ENCODE measurements around the gene KDM4C.
"Not testable (repeated sequence)": the region's sequence is repeated elsewhere in the genome, so short reads cannot be mapped to it uniquely, and the experiment has no call there.

Gene KDM4C

DNA sequence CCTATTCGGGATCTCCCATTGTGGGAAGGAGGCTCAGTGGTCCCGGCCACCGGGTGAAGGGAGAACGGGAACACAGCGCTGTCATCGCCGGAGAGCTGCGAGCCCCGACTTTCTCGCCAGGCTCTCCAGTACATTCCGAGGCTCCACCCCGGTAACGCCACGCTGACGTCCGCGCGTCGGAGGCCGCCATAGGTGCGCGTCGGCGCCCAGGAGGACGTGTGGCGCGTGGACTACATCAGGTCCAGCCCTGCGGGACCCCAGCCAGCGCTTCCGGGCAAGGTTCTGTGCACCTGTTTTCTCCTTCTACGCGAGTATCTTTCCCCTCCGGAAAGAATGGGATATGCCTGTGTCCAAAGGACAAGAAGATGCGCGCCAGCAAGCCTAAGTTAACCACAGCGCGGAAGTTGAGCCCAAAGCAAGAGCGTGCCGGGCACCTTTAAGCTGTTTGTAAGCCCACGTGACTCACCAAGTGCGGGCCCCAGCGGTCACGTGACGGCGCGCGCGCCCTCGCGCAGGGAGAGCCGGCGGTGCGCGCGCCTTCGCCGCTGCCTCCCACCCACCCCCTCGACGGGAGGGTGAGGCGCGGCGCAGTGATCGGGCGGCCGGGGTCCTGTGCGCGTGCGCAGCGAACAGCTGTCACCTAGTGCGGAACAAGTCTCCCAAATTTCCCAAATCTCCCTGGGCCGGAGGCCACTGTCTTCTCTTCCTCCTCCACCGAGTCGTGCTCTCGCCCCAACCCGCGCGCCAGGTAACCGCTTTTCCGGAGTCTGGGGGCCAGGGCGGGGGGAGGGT lies at the start of gene KDM4C:
Gene KDM4C (plus strand): TSS at position 518 of the 792 bp plus-strand sequence. CDS start 35,016 bp downstream, outside the sequence.
- peak; percentile 92 to 94 for DNase-seq

DNA sequence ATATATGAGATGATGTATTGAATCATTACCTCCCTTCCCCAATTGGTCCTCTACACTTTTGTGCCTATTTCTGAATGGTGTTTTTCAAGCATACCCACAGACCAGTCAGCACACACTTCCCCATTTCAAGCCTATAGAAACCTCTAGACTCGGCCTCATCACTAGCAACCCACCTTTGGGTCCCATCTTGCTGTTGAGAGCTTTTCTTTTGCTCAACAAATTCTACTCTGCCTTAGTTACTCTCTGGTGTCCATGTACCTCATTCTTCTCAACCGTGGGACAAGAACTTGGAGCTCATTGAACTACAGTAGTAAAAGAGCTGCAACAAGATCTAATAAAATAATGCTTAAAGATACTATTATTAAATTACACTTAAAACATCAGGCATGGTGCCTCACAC lies 49.0 kb upstream of the KDM4C start:
- no peak for DNase-seq

DNA sequence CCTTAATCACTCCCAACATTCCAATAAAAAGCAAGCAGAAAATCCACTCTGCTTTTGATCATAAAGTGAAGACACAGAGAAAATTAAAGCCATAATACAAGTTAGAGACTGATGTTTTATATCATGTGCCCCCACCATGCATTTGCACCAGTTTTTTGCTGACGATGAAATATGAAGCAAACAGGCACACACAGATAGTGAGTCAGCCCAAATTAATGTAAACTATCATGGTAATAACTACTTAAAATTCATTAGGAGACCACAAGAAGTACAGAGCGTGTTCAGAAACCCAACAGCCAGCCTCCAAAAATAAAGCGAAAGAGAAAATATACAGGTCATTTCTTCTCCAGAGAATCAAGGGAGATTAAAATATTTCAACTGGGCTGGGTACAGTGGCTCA lies 46.4 kb upstream of the KDM4C start:
- DNase-seq = no peak

DNA sequence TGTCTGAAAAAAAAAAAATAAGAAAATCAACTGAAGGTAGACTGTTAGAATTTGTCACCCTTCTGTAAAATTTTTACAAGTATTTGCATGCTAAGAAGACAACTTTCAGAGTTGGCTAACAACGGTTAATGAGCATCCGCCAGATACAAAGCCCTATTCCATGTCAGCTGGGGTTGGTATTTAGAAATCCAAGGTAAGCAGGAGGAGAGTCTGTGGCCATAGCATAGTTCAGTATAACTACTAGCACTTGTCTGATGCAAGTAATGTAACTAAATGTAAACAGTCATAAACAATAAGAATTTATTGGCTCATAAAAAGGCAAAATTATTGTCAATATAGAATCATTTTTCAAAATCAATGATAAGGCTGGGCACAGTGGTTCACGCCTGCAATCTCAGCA lies 45.7 kb upstream of the KDM4C start:
- DNase-seq = no peak

DNA sequence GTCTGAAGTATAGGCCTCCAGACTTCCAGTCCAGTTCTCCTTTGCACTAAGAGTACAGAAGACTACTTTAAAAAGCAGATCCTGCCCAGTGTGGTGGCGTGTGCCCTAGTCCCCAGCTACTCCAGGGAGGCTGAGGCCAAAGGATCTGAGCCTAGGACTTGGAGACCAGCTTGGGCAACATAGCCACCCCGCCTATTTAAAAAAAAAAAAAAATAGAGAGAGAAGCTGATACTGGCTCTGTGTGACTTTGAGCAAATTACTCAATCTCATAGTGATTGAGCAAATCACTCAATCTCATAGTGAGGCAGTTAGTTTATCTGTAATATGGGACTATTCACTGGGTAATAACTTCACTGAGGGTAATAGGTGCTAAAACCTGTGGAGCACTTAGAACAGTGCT lies 43.6 kb upstream of the KDM4C start:
- no peak for DNase-seq

DNA sequence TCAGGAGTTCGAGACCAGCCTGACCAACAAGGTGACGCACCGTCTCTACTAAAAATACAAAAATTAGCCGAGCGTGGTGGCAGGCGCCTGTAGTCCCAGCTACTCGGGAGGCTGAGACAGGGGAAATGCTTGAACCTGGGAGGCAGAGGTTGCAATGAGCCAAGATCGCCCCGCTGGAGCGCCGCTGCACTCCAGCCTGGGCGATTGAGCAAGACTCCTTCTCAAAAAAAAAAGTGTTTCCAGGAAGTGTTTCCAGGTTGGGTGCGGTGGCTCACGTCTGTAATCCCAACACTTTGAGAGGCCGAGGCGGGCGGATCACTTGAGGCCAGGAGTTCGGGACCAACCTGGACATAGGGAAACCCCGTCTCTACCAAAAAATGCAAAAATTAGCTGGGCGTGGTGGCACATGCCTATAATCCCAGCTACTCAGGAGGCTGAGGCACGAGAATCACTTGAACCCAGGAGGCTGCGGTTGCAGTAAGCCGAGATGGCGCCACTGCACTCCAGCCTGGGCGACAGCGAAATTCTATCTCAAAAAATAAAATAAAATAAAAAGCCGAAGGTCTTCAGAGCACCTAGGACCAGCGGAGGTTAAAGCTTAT lies 42.5 kb upstream of the KDM4C start:
- DNase-seq = not testable (repeated sequence)

DNA sequence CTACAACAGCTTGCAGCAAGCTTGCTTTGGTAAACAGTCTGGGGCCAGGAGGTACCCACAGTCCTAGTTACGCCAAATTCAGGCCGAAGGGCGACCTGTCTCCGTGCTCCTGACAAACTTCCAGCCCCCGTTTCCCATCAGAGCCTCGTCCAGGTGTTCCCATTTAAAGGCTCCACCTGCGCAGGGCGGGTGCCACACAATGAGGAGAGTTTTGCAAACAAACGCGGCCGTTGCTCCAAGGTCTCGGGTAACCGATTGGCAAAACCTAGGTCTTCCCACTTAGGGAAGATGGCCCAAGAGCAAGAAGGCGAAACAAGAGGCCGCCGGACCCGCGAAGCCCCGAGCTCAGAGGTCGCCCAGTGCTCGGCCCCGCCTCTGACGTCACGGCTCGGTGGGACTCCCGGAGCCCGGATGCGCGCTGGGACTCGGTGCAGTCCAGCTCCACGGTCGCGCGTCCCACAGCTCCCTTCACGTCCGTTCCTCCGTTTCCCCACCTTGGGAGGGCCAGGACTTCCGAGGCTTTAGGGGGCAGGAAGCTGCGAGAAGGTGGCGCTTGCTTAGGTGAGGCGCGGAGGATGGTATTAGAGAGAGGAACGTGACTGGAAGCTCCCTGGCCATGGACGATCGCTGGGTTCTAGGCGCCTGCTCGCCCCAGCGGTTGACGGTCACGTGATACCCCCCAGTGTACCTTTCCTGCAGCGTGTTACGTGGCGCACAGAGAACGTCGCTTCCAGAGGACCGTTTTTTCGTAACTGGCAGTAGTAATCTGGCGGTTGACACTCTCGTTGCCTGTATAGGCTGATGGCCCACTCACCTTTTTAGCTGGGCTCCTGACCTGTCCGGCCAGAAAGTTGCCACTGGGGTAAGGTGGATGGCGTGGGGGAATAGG lies 41.8 kb upstream of the KDM4C start:
- peak; percentile 66 to 69 for DNase-seq

DNA sequence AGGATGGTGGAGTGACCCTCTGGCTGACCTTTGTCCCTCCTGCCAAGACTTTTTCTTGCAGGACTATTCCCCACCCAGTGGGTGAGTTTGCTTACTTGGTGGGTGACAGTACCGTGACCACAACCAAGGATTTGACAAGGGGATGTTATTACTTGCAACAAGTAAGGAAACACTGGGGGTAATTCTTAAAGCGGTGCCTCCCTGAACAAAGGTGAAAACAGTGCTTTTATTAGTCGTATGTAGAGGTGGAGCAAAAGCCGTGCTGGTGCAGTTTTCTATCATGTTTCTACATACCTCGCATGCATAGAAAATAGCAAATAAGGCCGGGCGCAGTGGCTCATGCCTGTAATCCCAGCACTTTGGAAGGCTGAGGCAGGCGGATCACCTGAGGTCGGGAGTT lies 41.0 kb upstream of the KDM4C start:
- no peak for DNase-seq

DNA sequence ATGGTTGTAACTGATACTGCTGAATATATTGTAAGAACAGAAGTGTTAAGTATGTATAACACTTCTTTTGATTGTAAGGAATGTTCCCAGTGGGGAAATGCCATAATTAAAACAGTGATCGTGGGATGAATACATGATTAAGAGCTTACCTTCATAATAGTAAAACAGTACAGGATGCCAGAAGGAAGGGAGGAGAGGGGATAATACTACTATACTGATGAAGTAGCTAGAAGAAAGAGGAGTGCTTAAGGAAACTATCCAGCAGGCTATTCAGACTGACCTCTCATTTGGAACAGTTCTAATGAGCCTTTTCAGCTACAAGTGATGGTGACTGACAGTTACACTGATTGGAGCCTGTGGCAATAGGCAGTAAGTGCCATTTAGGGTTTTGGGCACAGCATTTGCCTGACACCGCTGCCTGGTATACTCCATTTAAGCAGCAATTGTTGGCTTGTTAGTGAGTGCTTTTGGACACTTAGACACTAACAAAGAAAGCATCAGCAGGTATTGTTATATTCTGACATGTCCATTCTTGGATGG lies 33.8 kb upstream of the KDM4C start:
- DNase-seq = no peak

DNA sequence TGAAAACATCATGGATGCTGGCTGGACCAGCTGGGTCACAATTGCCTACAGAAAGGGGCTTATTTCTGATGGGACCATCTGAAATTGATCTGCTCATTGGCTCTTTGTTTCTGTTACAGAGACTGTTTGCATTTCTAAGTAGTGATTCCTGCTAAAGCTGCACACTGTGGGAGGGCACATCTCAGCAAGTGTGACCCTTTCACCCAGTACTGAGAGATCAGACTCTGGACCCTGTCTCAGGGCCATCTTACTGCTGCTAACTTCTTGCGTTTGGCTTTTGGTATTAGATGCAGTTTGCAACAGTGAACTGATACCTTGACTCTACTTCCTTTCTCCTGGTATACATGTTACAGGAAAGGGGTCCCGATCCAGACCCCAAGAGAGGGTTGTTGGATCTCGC lies 24.5 kb upstream of the KDM4C start:
- DNase-seq = no peak

DNA sequence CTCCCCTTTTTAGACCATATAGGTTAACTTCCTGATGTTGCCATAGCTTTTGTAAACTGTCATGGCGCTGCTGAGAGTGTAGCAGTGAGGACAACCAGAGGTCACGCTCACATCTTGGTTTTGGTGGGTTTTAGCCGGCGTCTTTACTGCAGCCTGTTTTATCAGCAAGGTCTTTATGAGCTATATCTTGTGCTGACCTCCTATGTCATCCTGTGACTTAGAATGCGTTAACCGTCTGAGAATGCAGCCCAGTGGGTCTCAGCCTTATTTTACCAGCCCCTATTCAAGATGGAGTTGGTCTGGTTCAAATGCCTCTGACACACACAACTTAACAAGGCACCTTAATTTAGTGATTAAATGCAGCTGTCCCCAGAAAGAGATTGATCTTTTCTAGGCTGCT lies 23.9 kb upstream of the KDM4C start:
- no peak for DNase-seq

DNA sequence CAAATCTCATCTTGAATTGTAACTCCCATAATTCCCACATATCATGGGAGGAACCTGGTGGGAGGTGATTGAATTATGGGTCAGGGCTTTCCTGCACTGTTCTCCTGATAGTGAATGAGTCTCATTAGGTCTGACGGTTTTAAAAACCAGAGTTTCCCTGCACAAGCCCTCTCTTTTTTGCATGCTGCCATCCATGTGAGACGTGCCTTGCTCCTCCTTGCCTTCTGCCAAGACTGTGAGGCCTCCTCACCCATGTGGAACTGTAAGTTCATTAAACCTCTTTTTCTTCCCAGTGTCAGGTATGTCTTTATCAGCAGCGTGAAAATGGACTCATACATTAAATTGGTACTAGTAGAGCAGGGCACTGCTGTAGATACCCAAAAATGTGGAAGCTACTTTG lies 22.4 kb upstream of the KDM4C start:
- DNase-seq = no peak

DNA sequence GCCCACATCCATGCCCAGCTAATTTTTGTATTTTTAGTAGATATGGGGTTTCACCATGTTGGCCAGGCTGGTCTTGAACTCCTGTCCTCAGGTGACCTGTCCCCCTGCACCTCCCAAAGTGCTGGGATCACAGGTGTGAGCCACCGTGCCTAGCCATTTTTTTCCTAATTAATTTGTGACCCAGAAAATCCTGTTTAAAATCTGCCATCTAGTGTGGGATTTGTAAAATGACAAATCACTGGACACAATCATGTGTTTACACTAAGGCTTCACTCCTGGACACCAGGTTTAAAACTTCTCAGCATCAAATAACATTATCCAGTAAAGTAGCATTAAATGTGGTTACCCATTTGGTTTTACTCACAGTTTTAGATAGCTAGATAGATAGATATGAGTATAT lies 18.6 kb upstream of the KDM4C start:
- no peak for DNase-seq

DNA sequence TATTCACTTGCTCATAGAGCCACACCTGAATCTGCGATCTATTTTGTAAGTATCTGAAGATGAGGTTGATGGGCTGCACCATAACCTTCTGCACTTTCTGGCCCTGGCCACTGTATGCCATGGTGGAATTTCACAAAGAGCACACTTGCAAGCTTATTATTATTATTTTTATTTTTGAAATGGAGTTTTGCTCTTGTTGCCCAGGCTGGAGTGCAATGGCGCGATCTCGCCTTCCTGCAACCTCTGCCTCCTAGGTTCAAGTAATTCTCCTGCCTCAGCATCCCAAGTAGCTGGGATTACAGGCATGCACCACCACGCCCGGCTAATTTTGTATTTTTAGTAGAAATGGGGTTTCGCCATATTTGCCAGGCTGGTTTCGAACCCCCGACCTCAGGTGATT lies 8.9 kb upstream of the KDM4C start:
- DNase-seq = not testable (repeated sequence)

DNA sequence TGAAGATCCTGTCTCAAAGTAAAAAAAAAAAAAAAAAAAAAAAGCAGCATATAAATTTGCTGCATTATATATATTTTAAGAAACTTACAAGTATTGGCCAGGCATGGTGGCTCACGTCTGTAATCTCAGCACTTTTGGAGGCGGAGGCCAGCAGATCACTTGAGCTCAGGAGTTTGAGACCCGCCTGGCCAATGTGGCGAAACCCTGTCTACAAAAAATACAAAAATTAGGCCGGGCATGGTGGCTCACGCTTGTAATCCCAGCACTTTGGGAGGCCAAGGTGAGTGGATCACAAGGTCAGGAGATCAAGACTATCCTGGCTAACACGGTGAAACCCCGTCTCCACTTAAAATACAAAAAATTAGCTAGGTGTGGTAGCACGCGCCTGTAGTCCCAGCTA lies 2.9 kb upstream of the KDM4C start:
- not testable (repeated sequence) for DNase-seq

DNA sequence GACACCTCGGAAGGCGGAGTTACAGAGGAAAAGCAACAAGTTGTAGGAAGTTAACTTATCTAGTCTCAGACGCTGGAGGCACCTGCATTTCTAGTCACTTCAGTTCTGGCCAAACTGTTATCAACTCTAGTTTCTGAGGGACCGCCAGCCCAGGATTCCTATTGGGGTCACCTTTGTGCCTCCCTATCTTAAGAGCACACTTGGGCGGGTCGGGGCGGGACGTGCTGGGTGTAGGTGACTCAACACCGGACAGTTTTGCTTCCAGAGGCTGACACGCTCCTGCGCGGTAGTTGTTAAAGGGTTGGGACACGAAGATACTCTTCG lies 679 bp upstream of the KDM4C start:
- DNase-seq = peak; percentile 68 to 73

DNA sequence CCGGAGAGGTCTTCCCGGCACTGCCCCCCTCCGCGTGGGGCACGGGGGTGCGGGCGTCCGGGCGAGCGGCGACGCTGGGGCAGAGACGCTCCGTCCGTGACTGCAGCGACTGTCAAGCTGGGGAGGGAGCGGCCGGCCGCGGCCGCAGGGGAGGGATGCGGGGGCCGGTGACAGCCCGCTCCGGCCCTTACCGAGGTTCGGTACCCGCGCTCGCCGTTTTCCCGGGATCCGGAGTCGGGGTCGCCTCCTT lies 400 bp downstream of the KDM4C start:
- DNase-seq = no peak

DNA sequence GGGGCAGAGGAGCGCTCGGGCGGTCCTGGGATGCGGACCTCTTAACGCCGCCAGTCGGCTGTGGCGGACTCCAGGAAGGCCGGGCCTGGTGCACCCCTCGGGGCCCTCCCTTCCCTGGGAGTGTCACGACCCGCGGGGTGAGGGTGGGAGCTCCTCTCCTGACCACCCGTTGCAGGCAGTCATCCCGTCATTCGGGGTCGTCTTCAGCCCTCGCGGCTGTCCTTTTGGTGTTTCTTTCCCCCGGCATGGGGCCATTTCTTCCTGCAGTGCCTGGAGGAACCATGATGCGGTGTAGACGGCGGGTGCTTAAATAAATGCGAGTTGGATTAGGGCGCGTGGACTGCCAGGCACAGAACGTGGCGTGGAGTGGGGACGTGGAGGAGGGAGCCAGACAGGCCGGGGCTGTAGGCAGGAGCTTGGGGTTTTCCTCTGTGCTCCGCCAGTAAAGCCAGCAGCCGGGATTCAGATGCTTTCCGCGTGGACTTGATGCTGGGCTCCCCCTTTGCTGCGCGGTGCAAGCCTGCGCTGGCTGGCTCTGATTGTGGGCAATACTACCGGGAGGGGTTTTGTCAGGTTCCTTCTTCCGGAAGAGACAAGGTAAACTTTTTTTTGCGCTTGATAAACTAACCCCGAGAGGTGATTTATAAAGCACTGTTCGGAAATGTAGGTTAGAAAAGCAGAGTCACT lies 868 bp downstream of the KDM4C start:
- peak; percentile 39 to 42 for DNase-seq

DNA sequence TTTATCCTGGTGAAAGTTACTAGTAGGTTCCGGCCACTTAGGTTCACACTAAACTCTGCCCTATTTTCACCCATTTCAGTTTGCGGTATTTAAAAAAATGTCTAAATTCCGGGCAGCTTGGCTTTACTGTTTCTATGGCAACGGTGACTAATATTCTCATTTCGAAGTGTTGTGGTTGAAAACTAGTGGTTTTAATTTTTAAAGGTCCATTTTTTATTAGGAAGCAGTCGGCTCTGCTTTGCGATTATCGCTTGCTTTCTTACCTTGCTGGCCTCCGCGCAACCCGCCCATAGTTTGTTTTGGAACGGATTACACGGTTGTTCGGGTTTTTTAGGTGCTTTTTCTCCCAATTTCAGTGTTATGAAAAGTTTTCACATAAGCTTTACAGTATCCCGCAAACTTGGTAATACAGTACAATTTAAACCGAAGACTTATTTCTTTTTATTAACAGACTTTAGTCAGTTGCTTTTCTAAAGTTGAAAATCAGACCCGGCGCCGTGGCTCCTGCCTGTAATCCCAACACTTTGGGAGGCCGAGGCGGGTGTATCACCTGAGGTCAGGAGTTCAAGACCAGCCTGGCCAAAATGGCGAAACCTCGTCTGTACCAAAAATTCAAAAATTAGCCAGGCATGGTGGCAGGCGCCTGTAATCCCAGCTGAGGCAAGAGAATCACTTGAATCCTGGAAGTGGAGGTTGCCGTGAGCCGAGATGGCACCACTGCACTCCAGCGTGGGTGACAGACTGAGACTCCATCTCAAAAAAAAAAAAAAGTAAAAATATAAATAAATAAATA lies 1.6 kb downstream of the KDM4C start:
- peak; percentile 7 to 15 for DNase-seq

DNA sequence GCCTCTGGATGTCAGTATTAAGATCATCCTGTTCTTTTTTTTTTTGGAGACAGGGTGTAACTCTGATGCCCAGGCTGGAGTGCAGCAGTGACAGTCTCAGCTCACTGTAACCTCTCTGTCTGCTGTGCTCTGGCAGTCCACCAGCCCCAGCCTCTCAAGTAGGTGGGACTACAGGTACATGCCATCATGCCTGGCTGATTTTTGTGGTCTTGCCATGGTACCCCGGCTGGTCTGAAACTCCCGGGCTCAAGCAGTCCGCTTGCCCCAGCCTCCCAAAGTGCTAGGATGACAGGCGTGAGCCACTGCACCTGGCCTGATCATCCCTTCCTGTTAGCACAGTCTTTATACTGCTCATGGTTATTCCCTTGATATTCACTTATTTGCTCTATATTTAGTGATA lies 3.5 kb downstream of the KDM4C start:
- DNase-seq = no peak

DNA sequence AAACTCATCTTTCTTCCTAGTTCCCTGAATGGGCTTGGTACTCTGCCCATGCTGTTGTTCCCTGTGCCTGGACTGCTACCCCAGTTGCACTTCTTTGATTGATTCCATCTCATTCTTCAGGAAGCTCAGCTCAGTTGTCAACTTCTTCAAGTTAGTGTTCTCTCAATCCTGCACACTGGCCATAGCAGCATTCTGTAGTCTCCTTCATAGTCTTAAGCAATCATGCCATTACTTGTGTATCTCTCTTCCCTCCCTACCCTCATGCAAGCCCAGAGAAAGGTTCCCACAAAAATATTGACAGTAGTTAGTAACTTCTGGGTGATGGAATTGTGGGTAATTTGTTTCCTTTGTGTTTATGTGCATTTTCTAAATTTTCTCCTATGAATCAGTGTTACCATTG lies 5.5 kb downstream of the KDM4C start:
- DNase-seq = no peak

DNA sequence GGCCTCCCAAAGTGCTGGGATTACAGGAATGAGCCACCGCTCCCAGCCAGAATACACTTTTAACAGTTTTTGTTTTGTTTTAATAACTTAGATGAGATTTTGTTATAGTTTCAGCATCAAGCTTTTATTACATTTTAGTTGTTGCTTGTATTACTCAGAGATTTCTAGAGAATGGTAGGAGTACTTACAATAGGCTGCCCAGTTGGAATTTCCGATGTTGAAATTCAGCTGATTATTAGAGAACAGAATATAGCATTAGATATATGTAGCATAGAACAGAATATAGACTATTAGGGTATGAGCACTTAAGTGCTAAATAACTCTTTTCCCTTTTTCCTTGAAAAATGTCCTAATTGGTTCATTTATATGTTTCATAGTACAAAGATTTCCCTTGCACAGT lies 6.2 kb downstream of the KDM4C start:
- DNase-seq = no peak

Measured in stimulated activated CD4-positive, alpha-beta T cell treated with anti-CD3 and anti-CD28 coated beads, Interleukin-4, amount 100 ng/mL, for 4 hours (primary cell).